Left lobe of liver (tissue), 2 donors: Measurements from ENCODE around the gene MED27. TPM values are rescaled to one million over a fixed set of nuclear protein-coding genes. Genes with fewer than 3 reads are reported as not detected.

Source experiments
- ATAC-seq: fragments of 200-7000 bp; cut with Tn5 transposase; one replicate; pipeline ENCODE4 v1.9.1; 2020; ENCODE audit warnings: mild to moderate bottlenecking, moderate library complexity
- DNase-seq: peaks from one replicate; pipeline ENCODE4 v3.0.0-alpha.2; 2020; ENCODE audit warnings: low spot score
- total RNA-seq: library from RNA; stranded (reverse); gene quantifications from one replicate; pipeline ENCODE4 v1.2.1, GENCODE V29; 2021
- donor health status: DM: no; HTN: no; CAD: no; lungs with moderate emphysema.
- donor health status: DM: no; HTN: yes; CAD: no.

Gene MED27
- total RNA-seq, 1 donor from 2014 or later: 4.8 TPM

DNA sequence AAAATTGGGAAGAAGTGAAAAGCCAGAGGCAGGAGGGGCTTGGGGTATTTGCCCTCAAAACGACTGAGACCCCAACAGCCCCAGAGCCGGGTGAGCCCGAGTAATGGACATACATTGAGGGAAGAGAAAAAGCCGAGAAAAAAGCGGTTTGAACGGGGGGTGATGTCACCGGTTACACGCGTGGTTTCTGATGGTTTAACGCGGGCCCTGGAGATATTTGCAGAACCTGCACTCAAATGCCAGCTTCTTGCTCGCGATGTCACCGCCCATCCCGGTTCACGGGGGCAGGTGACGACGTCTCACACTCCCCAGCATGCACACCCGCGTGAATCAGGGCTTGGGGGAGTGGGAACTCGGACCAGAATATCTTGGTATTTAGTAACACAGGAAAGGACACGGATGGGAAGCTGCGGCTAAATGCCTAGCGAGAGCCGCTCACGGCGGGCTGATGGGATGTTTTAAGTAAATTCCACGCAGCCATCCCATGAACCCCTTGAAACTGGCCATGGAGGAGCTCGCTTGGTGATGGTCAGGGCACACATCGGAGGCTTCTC is 237.8 kb downstream of the MED27 start:
- DNase-seq (no peak), ATAC-seq (no peak)

DNA sequence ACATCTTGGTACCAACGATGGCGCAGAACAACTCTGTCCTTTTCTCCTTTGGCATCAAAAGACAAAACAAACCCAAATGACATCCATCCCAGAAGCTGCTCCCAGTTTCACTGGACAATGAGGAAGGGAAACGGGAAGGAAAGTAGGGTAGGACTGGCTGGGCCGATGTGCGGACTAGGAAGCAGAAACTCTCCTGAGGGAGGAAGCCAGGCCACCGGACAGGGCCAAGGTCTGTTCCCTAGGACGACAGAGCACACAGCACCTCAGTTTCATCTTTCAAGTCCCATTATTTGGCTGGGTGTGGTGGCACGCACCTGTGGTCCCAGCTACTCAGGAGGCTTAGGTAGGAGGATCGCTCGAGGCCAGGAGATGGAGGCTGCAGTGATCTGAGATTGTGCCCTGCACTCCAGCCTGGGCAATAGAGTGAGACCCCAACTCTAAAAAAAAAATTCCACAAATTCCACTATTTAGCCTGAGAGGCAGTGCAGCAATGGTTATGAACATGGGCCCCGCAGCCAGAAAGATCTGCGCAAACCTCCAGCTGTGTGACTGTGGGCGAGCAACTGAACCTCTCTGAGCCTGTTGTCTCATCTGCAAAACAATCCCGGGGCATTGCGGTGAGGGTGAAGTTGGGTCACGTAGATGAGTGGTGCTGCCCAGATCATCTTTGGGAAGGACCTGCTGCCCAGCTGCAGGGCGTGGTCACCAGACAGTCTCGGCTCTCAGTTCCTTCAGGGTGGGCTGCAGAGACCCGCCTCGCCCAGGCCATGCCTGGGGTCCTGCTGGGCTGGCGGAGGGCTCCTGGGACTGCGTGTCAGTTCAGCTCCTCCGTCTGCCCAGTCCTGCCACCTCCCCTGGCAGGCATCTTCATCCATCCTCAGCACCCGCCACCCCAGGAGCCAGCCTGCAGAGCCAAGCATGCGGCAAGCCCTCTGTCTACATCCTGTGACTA is 238.6 kb downstream of the MED27 start:
- DNase-seq (no peak), ATAC-seq (no peak)

DNA sequence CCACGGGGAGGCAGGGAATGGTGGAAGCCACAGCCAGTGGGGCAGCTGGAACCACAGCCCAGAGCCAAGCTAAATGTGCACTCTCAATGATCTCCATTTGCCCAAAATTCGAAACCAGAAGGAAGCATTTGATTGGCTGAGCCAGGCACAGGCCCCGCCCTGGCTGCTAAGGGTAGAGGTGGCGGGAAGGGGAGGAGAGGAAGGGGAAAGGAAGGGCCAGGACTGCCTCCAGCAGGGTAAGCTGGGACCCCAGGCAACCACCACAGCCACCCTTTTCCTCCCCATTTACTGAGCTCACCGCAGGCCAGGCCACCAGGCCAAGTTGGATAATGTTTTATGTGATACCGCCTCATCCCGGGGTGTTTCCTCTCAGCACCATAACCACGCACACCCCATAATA is 239.4 kb downstream of the MED27 start:
- no peak for ATAC-seq

DNA sequence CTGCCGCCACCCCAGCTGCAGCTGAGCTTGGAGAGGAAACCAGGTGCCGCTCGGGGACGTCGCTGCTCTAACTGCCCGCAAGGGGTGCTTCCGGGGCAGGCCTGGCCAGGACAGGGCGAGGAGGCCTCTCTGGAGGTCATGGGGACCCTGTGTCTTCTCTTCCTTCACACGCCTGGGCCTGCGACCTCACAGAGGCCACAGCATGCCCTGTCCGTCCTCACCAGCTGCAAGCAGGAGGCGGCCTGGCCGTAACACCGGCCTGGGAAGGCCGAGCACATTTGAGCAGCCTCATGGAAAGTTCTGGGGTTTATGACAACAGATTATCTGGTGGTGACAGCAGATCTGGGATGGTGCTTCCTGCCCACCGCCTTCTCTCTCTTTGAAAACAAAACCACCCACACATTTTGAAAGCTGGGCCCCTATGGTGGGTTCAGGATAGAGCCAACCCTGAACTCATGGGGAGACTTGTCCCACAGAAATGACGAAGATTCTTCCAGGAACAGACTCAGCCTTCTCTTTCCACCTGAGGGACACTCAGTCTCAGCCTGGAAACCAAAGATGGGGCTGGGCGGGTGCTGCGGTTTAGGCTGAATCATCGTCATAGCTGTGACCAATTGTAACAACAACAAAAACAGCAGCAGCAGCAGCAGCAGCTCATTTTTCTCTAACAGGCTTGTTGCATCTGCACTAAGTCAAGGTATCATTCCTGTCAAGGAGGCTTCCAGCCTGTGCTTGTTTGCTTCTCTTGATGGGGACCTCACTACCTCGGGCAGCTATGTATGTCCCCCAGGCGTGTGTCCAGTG is 240.2 kb downstream of the MED27 start:
- DNase-seq (no peak), ATAC-seq (no peak)

More for the DNA sequence above, 239.4 kb downstream of the MED27 start:
- DNase-seq: no peak

DNA sequence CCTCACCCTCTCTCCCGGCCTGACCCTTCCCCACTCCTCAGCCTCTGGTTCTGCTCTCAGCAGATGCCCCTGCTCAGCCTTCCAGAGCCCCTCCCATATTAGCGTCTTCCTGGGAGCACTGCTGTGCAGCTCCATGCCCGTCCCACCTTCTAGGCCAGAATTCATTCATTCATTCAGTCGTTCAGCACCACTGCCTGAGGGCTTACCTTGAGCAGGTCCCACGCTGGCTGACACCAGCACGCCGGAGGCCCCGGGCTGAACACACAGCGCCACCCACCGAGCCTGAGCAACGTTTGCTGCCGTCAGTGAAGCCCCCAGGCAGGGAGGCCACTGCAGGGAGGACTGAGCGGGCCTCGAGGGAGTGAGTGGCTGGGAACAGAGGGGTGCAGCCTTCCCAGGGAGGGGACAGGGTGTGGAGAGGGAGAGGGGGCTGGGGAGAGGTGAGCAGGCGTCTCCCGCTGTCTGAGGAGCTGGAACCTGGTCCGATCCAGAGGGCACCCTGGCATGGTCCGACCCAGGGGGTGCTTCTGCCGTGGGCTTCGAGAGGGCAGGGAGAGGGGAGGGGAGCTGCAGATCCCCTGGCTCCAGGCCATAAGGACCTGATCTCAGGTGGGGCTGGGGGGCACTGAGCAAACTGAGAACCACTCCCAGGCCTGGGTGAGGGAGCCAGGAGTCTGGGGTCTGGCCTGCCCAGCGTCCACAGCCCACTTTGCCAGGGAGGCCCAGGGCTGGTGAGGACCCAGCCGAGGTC is 241.0 kb downstream of the MED27 start:
- no peak for DNase-seq
- ATAC-seq: no peak

DNA sequence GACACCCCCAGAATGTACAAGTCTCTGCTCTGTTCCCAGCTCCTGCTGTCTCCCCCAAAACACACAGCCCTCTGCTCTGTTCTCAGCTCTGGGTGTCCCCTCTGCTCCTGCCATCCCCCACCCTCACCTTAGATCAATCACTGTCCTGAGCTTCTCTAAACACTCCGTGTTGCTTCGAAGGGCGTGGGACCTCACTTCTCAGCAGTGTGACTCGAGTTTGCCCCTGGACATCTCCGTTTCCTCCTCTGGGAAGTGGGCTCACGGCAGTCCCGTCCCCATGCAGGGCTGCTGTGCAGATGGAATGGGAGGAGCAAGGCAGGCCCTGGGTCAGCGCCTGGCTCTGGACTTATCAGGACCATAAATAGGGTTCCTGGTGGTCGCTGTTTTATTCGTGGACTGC is 241.8 kb downstream of the MED27 start:
- no peak for ATAC-seq
- DNase-seq: no peak

DNA sequence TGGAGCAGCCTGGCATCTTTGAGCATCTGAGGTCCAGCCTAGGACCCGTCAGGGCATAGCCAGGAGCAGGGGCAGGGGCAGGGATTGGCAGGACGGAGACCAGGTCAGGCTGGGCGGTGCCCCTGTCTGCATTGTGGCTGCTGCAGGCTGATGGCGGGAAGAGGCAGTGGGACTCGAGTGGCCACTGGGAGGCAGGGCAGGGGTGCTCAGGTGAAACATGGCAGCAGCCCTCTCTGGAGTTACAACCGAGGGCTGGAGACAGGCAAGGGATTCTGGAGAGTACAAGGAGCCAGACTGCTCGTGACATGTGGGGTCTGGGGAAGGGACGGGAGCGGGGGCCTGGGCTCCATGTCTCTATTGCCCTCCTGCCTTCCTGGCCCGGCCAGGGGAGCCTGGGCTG is 242.4 kb downstream of the MED27 start:
- ATAC-seq (peak; percentile 76), DNase-seq (no peak)

DNA sequence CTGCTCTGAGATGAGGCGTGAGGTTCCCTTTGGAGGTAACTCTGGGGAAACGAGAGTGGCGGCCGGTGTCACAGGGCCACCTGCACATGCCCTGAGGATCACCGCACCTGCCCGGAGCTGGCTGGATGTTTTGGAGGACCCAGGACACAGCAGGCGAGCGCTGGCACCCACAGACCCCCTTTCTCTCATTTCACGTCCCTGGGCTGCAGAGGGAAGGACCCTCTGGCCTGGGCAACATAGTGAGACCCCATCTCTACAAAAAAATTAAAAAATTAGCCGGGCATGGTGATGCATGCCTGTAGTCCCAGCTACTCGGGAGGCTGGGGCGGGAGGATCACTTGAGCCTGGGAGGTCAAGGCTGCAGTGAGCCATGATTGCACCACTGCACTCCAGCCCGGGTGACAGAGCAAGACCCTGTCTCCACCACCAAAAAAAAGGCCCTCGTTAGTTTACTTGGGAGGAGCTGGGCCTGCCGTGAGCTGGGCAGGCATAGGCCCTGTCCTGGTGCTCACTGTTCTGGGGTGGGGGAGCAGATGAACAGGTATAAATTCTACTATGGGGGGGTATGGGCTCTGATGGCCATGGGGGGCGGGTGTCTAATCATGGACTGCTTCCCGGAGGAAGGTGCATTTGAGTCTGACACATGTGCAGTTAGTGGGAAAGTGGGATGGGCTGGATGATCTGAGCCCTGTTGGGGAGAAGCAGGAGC is 242.9 kb downstream of the MED27 start:
- no peak for DNase-seq

DNA sequence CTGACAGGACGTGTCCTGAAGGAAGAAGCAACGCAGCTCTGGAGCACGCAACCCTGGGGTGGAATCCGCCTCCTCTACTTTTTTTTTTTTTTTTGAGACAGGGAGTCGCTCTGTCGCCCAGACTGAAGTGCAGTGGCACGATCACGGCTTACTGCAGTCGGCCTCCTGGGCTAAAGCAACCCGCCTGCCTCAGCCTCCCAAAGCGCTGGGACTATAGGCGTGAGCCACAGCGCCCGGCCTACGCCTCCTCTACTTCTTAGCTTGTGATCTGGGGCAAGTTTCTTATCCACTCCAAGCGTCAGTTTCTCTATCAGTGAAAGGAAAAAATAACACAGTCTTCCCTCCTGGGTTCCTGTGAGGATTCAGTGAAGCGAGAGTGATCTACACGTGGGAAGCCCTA is 243.6 kb downstream of the MED27 start:
- ATAC-seq (no peak), DNase-seq (no peak)

More for the DNA sequence above, 242.9 kb downstream of the MED27 start:
- ATAC-seq: no peak

DNA sequence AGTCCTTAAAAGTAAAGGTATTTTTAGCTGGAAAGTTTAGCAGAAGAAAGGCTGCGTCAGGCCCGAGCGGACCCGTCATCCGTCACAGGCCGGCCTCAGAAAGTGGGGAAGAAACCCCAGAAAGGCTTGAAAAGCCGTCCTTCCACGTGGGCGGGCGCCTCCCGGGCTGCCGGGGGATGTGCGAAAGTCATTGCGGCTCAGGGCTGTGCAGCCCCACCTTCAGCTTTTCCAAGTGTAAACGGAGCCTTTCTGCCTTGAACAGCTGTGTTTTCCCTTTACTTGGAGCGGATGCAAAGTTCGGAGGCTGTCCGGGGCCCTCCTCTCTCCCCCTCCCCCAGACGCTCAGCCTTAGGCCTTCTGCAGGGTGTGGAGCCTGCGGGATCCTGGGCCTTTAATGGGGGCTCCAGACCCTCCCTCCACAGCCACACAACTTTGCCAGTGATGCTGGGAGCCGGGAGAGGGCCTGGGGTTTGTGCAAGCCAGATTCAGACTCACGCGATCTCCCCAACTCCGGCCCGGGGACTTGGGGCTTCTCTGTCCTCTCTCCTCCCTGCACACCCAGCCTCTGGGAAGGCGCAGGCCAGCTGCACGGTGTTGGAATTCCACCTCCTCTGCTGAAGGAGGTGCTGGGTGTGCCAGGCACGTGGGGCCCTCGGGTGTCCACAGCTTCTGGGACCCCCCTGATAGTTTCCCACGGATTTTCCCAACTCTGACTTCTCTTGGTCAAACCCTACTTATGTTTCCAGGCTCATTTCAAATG is 244.3 kb downstream of the MED27 start:
- DNase-seq (no peak), ATAC-seq (no peak)

DNA sequence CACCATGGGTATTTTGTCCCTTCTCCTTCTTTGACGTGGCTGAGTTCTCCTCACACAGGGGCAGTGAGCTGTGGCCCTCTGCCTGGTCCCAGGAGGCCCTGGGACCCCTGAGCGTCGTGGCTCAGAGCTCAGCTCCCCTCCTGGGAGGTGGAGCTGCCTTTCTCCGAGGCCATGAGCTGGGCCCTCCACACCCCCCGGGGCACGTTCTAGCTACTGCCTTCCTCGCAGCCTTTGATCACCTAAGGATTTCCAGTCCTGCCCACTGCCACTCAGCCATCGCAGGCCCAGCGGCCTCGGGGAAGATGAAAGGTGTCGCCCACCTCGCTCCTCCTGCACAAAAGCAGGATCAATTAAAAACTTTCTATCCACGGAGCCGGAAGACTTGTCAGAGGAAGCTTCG is 244.9 kb downstream of the MED27 start:
- DNase-seq: no peak

DNA sequence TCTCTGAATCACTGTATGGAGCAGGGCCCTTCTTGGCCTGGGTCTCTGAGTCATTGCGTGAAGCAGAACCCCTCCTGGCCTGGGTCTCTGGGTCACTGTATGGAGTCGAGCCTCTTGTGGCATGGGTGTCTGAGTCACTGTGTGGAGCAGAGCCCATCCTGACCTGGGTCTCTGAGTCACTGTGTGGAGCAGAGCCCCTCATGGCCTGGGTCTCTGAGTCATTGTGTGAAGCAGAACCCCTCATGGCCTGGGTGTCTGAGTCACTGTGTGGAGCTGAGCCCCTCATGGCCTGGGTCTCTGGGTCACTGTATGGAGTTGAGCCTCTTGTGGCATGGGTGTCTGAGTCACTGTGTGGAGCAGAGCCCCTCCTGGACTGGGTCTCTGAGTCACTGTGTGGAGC is 245.8 kb downstream of the MED27 start:
- no peak for ATAC-seq
- DNase-seq: no peak

More for the DNA sequence above, 244.9 kb downstream of the MED27 start:
- no peak for ATAC-seq

DNA sequence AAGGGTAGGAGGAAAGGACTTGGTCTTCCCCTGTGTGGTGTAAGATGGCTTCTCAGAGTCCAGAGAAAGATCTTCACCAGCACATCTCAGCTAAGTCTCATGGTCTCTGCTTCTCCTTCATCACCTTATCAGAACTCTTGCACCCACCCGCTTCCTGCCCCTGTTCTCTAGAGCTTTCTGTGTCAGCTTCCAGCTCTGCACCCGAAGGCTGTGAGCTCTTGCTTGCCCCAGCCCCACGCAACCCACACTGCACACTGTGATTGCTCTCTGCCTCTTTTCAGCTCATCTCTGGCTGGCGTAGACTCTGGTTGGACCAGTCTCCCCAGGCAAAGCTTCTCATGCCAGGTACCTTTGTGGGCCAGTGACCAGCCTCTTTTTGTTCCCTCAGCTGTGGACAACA is 246.6 kb downstream of the MED27 start:
- ATAC-seq (no peak), DNase-seq (no peak)

DNA sequence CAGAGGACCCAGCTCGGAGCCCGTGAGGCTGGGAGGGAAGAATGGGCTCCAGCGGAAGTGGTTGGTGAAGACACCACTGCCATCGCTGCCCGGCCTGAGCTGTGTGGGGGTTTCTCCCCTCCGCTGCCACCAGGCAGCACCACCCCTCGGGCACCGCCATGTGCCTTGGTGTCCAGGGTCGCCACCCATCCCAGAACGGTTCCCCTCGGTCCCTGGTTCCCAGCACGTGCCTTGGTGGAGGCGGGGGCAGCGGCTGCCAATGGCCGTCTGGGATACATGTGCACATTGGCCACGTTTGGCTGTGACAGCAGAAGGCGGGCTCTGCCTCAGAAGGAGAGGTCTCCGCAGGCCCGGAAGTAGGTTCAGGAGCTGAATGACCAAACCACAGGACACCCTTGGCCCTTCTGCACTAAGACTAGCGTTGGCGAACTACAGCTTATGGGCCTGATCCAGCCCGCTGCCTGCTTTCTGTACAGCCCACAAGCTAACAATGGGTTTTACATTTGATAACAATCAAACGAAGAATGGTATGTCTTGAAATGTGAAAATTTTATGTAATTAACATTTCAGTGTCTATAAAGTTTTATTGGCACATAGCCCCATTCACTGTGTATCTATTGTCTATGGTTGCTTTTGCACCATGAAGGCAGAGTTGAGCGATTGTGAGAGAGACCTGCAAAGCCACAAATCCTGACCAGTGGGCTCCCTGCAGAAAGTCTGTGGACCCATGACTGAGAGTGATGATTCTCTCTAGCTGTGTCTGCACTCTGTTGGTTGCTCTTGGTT is 248.1 kb downstream of the MED27 start:
- DNase-seq: no peak

DNA sequence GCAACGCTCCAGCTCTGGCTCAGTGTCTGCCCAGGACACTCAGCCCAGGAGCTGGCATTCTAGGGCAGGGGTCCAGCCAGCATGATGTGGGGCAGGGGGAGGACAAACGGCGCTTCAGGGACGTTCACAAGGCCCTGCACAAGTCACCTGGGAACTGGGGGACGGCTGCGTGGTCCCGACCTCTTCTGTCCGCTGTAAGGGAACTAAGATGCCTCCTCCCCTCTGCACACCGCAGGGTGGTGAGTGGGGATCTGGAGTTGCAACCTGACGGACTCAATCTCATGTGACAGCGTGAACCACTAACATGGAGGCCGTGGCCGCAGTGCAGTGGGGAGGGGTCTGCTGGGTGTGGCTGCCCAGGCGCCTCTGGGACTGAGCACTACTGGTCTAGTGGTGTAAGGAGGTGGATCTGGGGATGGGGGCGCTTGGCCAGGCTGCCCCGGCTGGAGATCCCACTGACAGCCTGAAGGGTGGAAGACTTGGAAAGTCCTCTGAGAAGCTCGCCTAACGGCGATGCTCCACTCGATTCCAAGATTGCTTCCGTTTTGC is 251.8 kb downstream of the MED27 start:
- ATAC-seq: no peak
- no peak for DNase-seq

More for the DNA sequence above, 248.1 kb downstream of the MED27 start:
- no peak for ATAC-seq

DNA sequence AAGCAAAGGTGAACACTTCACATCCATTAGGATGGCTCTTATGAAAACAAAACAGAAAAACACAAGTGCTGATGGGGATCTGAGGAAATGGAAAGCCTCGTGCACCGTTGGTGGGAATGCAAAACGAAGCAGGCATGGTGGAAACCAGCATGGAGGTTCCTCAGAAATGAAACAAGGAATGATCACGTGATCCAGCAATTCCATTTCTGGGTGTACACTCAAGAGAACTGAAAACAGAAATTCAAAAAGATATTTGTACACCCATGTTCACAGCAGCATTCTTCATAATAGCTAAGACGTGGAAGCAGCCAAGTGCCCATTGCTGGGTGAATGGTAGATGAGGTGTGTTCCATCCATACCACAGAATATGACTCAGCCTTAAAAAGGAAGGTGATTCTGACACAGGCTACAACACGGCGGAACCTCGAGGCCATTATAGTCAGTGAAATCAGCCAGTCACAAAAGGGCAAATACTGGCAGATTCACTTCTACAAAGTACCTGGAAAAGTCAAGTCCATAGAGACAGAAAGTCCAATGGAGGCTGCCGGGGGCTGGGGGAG is 252.6 kb downstream of the MED27 start:
- DNase-seq: no peak
- no peak for ATAC-seq

DNA sequence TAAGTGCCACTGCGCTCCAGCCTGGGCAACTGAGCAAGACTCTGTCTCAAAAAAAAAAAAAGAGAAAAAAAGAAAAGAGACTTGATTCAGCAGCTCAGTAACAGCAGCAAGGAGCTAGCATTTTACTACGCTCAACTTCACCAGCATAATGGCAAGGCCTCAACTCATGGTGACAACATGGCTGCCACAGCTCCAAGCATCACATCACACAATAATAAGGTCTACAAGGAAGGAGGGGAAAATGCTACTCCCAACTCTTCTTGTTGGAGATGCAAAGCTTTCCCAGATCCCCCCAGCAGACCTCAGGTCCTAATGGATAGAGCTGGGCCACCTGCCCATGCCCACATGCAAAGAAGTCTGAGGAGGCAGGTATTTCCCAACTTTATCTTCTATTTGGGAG is 253.6 kb downstream of the MED27 start:
- ATAC-seq: no peak

DNA sequence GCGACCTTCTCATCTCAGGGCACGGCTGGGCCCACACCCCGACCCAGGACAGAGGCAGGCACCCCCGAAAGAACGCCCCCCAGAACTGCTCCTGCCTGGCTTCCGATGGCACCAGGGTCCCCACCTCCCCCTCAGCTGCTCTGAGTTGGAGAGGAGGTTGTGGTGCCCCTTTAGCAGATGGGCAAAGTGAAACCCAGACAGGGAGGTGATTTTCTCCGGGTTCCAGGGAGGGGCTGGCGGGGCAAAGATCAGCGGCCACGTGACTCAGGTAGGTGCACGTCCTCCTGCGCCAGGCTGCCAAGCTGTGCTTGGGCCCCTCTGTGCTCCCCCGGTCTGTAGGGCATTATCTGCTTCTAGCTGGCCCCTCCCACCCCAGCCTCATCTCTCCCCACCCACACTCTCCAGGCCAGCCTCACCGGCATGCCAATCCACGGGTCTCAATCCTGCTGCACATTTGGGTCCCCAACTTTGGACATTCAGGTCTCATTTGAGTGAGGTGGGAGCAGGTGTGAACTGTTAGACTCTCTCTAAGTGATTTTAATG is 254.6 kb downstream of the MED27 start:
- no peak for ATAC-seq
- no peak for DNase-seq

More for the DNA sequence above, 253.6 kb downstream of the MED27 start:
- DNase-seq: no peak
